Measurements from ENCODE around the gene CYP24A1.

DNA sequence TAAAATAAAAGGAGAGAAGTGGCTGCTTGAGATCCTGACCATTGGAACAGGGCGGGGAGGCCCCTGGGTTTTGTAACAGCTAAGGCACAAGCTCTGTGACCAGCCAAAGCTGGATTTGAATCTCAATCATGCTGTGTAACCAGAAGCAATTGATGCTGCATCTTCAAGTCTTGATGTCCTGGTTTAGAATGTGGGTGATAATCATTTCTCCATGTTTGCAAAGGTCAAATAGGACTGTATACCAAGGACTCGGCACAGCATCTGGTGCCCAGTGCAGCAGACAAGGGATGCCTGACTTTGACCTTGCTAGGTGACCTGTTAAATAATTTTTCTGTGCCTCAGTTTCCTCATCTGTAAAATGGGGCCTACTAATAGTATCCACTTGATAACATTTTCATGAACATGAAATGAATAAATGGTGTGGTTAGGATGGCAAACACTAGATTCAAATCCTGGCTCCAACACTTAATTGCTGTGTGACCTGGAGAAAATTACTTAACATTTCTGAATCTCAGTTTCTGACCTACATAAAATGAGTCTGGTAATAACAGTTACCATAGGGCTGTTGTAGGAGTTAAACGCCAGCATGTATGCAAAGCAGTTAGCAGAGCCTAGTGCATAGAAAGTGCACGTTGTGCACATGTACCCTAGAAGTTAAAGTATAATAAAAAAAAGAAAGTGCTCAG, 57.1 kb downstream of the CYP24A1 start:
- TF ChIP-seq, protein P1, sequence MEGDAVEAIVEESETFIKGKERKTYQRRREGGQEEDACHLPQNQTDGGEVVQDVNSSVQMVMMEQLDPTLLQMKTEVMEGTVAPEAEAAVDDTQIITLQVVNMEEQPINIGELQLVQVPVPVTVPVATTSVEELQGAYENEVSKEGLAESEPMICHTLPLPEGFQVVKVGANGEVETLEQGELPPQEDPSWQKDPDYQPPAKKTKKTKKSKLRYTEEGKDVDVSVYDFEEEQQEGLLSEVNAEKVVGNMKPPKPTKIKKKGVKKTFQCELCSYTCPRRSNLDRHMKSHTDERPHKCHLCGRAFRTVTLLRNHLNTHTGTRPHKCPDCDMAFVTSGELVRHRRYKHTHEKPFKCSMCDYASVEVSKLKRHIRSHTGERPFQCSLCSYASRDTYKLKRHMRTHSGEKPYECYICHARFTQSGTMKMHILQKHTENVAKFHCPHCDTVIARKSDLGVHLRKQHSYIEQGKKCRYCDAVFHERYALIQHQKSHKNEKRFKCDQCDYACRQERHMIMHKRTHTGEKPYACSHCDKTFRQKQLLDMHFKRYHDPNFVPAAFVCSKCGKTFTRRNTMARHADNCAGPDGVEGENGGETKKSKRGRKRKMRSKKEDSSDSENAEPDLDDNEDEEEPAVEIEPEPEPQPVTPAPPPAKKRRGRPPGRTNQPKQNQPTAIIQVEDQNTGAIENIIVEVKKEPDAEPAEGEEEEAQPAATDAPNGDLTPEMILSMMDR (IDR thresholded peaks at IDR 0.05) = no peak
- TF ChIP-seq POLR2A (IDR thresholded peaks at IDR 0.05) = no peak

Measured in esophagus squamous epithelium (tissue), 4 donors.